Ovary (tissue), 3 donors: ENCODE data around the gene METTL16.

ENCODE experiments used
- POLR2A ChIP-seq: fragments of 450-650 bp; IDR thresholded peaks from one replicate; pipeline ENCODE4 v1.6.1; 2017; ENCODE audit warnings: antibody characterized with exemption, mild to moderate bottlenecking, moderate library complexity
- TF ChIP-seq, protein P1 (sequence below), 3 donors: fragments of 450-650 bp in 2 of 3; fragments of 200-600 bp in 1 of 3; IDR thresholded peaks; one replicate each; pipeline versions ENCODE4 v1.5.1 to v1.8.0; 2016 to 2022; ENCODE audit warnings: antibody characterized with exemption in 3 of 3, mild to moderate bottlenecking in 1 of 3
- donor health status: DM: no; HTN: no; CAD: no.

DNA sequence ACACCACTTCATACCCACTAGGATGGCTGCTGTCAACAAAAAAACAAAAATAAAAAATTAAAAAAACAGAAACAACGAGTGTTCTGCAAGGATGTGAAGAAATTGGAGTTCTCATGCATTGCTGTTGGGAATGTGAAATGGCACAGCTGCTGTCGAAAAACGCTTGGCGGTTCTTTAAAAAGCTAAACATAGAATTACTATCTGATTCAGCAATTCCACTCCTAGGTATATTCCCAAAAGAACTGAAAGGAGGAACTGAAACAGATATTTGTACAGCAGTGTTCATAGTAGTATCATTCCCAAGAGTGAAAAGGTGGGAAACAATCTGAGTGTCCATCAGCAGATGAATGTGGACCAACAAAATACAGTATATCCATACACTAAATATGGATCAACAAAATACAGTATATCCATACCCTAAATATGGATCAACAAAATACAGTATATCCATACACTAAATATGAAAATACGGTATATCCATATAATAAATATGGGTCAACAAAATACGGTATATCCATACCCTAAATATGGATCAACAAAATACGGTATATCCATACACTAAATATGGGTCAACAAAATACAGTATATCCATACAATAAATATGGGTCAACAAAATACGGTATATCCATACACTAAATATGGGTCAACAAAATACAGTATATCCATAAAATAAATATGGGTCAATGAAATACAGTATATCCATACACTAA, 8.7 kb downstream of the METTL16 start:
- no peak for TF ChIP-seq POLR2A
- TF ChIP-seq, protein P1, sequence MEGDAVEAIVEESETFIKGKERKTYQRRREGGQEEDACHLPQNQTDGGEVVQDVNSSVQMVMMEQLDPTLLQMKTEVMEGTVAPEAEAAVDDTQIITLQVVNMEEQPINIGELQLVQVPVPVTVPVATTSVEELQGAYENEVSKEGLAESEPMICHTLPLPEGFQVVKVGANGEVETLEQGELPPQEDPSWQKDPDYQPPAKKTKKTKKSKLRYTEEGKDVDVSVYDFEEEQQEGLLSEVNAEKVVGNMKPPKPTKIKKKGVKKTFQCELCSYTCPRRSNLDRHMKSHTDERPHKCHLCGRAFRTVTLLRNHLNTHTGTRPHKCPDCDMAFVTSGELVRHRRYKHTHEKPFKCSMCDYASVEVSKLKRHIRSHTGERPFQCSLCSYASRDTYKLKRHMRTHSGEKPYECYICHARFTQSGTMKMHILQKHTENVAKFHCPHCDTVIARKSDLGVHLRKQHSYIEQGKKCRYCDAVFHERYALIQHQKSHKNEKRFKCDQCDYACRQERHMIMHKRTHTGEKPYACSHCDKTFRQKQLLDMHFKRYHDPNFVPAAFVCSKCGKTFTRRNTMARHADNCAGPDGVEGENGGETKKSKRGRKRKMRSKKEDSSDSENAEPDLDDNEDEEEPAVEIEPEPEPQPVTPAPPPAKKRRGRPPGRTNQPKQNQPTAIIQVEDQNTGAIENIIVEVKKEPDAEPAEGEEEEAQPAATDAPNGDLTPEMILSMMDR (IDR thresholded peaks at IDR 0.05): no peak
